Endothelial cell (in vitro differentiated cells): ENCODE measurements around the gene HCRTR1. TPM values are rescaled to one million over a fixed set of nuclear protein-coding genes. Genes with fewer than 3 reads are reported as not detected.
A peak's percentile ranks its signal among the peaks of the same experiment; 100 is the strongest.
"Not testable (repeated sequence)": the region's sequence is repeated elsewhere in the genome, so short reads cannot be mapped to it uniquely, and the experiment has no call there.

ENCODE experiments used
- DNase-seq: peaks from one replicate; pipeline ENCODE4 v3.0.0; 2021; ENCODE audit warnings: low spot score
- H3K27ac Mint-ChIP-seq: one replicate; pipeline ENCODE4 v1.8.0; 2021; ENCODE audit warnings: mixed read lengths, inconsistent platforms; ENCODE audit not compliant: unreplicated experiment
- H3K27me3 Mint-ChIP-seq: one replicate; pipeline ENCODE4 v1.8.0; 2021; ENCODE audit warnings: mild to moderate bottlenecking, moderate library complexity, mixed read lengths, inconsistent platforms; ENCODE audit not compliant: unreplicated experiment
- H3K36me3 Mint-ChIP-seq: one replicate; pipeline ENCODE4 v1.8.0; 2021; ENCODE audit warnings: mild to moderate bottlenecking, low read depth, mixed read lengths, inconsistent platforms; ENCODE audit not compliant: unreplicated experiment
- H3K4me1 Mint-ChIP-seq: one replicate; pipeline ENCODE4 v1.8.0; 2021; ENCODE audit warnings: mild to moderate bottlenecking, mixed read lengths, inconsistent platforms; ENCODE audit not compliant: unreplicated experiment
- H3K4me3 Mint-ChIP-seq: one replicate; pipeline ENCODE4 v1.8.0; 2021; ENCODE audit warnings: mild to moderate bottlenecking, mixed read lengths, inconsistent platforms; ENCODE audit not compliant: unreplicated experiment
- H3K9me3 Mint-ChIP-seq: one replicate; pipeline ENCODE4 v1.8.0; 2021; ENCODE audit warnings: mixed read lengths, inconsistent platforms; ENCODE audit not compliant: unreplicated experiment
- CTCF ChIP-seq: fragments of 200-600 bp; sonication (generic); IDR thresholded peaks from one replicate; pipeline ENCODE4 v1.5.0; 2021; ENCODE audit warnings: antibody characterized with exemption; ENCODE audit not compliant: unreplicated experiment
- total RNA-seq: library from RNA; stranded (reverse); fragmentation: NEBNext Ultra II Directional; extraction: Animal tissue kit (Norgen Biotek cat#: 25700); gene quantifications from one replicate; pipeline ENCODE4 v1.2.1, GENCODE V29; 2021; ENCODE audit not compliant: unreplicated experiment

Gene HCRTR1
- total RNA-seq, 1 donor from 2014 or later = not detected

DNA sequence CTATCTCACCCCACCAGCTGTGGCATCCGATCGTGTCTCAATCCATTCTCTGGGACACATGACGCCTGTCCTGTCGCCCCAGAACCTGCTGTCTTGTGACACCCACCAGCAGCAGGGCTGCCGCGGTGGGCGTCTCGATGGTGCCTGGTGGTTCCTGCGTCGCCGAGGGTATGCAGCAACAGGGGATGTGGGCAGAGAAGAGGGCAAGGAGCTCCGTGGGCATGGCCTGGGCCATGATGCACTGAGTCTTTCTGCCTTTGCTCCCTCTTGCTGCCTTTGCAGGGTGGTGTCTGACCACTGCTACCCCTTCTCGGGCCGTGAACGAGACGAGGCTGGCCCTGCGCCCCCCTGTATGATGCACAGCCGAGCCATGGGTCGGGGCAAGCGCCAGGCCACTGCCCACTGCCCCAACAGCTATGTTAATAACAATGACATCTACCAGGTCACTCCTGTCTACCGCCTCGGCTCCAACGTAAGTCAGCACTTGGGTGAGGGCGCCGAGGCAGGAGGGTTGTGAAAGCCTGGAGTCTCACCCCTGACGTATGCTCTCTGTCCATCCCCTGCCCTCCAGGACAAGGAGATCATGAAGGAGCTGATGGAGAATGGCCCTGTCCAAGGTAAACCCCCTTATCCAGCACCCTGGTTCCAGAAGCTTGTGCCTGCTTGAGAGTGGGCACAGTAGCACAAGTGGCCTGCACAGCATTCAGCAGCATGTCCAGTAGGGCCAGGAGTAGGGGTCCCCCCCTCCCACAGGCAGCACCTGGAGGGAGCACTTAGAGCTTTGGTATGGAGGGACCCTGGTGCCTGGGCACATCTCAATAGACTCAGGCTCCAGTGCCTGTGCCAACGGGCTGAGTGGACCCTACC, 32.4 kb upstream of the HCRTR1 start:
- Mint-ChIP-seq H3K9me3 (no peaks in the 10 kb centered on the region), H3K4me3 (no peak overlapping the region), H3K4me1 (peaks cover 26% of the 10 kb centered on the region), H3K27ac (no peak overlapping the region), H3K27me3 (peaks cover 15% of the 10 kb centered on the region), H3K36me3 (peaks cover 3% of the 10 kb centered on the region)
- no peak for TF ChIP-seq CTCF
- DNase-seq = no peak

GRCh38 chr1:31585736-31586365, 31.6 kb upstream of the HCRTR1 start:
- no peak for TF ChIP-seq CTCF
- peaks cover 13% of the 10 kb centered on the region for H3K27me3 Mint-ChIP-seq
- H3K27ac Mint-ChIP-seq = no peak overlapping the region
- no peaks in the 10 kb centered on the region for H3K9me3 Mint-ChIP-seq
- no peak overlapping the region for H3K4me3 Mint-ChIP-seq
- peaks cover 24% of the 10 kb centered on the region for H3K4me1 Mint-ChIP-seq
- no peak for DNase-seq
- peaks cover 3% of the 10 kb centered on the region for H3K36me3 Mint-ChIP-seq

DNA sequence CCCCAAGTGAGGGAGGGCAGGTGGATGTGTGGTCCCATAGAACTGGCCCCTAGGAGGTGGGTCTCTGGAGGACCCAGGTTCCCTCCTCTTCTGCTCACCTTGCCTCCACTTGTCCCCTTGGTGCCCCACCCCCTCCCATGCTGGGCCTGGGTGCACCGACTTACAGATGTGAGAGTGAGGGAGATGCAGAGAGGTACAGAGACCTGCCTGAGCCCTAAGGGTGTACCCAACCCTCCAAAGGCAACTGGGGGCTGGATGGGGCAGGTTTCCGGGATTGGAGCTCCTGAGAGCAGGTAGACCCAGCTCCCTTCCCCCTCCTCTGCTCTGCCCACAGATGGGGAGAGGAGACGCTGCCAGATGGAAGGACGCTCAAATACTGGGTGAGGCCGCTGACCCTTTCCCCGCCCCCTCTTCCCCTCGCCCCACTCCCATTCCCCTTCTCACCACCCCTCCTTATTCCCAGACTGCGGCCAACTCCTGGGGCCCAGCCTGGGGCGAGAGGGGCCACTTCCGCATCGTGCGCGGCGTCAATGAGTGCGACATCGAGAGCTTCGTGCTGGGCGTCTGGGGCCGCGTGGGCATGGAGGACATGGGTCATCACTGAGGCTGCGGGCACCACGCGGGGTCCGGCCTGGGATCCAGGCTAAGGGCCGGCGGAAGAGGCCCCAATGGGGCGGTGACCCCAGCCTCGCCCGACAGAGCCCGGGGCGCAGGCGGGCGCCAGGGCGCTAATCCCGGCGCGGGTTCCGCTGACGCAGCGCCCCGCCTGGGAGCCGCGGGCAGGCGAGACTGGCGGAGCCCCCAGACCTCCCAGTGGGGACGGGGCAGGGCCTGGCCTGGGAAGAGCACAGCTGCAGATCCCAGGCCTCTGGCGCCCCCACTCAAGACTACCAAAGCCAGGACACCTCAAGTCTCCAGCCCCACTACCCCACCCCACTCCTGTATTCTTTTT, 30.8 kb upstream of the HCRTR1 start:
- Mint-ChIP-seq H3K36me3 (peaks cover 3% of the 10 kb centered on the region), H3K9me3 (no peaks in the 10 kb centered on the region), H3K4me1 (peaks cover 24% of the 10 kb centered on the region), H3K27ac (no peak overlapping the region), H3K27me3 (peaks cover 13% of the 10 kb centered on the region), H3K4me3 (no peak overlapping the region)
- DNase-seq = no peak
- no peak for TF ChIP-seq CTCF

DNA sequence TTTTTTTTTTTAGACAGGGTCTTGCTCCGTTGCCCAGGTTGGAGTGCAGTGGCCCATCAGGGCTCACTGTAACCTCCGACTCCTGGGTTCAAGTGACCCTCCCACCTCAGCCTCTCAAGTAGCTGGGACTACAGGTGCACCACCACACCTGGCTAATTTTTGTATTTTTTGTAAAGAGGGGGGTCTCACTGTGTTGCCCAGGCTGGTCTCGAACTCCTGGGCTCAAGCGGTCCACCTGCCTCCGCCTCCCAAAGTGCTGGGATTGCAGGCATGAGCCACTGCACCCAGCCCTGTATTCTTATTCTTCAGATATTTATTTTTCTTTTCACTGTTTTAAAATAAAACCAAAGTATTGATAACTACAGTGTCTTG, 30.2 kb upstream of the HCRTR1 start:
- H3K4me3 Mint-ChIP-seq, H3K36me3 Mint-ChIP-seq, H3K9me3 Mint-ChIP-seq, DNase-seq: not testable (repeated sequence)
- peaks cover 10% of the 10 kb centered on the region for H3K27me3 Mint-ChIP-seq
- peaks cover 21% of the 10 kb centered on the region for H3K4me1 Mint-ChIP-seq
- peak overlapping the region; percentile 48 for H3K27ac Mint-ChIP-seq

DNA sequence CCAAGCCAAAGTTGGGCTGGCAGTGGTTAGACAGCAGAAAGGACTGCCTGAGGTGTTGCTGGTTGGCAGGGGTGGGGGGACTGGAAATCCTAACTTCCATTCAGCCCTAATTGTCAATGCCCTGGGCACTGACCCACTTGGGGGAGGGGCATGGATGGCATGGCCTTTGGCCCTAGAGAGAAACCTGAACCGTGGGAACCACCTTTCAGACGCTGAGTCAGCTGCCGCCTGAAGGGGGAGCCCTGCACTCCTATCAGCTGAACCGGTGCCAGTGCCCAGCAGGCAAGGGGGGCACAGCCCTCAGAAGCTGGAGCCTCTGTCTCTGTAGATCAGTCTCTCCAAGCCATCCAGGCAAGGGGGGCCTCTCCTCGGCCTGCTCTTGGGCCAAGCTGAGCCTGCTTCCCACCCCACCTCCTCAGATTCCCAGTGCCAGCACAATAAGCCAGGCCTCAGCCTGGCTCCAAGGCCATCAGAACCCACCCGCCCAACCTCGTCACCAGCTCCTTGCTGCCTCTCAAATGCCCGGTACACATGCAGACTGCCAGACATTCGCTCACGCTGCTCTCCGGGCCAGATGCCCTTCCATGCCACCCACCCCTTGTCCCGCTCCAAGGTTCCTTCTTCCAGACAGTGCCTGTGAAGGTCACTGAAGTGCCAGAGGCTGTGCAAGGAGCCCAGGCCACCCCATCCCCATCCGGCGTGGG, 29.6 kb upstream of the HCRTR1 start:
- peak; percentile 74 for DNase-seq
- H3K27ac Mint-ChIP-seq = peak overlapping the region; percentile 83
- H3K4me3 Mint-ChIP-seq = no peak overlapping the region
- H3K27me3 Mint-ChIP-seq = peaks cover 7% of the 10 kb centered on the region
- peaks cover 16% of the 10 kb centered on the region for H3K4me1 Mint-ChIP-seq
- H3K36me3 Mint-ChIP-seq = peaks cover 3% of the 10 kb centered on the region
- TF ChIP-seq CTCF = peak; percentile 70
- H3K9me3 Mint-ChIP-seq = no peaks in the 10 kb centered on the region
